Suppressor macrophage (primary cell): Measurements from ENCODE around the gene IMPA2.
"Not testable (repeated sequence)": the region's sequence is repeated elsewhere in the genome, so short reads cannot be mapped to it uniquely, and the experiment has no call there.

ENCODE experiments used
- DNase-seq, 4 experiments: peaks; one replicate each; pipeline ENCODE4 v3.0.0-alpha.2; 2020 to 2022

IMPA2 gene

DNA sequence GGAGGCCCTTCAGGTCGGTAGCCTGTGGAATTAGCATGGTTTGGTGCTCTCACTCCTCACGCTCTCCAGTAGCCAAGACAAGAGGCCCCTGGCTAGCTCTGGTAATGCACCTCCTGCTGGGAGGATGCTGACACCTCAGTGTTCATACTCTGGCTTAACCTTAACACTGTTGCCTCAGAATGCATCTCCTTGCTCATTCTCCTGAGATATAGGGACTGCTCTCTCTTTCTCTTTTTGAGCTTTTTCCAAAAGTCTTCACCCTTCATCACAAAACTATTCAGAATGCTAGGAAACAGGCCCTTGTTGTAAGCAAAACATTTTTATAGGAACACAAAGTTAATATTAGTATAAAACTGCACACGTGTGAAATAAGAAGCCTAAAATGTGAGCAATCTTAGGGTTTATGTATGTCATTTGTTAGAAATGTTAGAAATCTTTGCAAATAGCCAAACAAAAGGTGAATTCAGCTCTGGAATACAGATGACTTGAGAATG is 17.3 kb upstream of the IMPA2 start:
- DNase-seq, result no peak

DNA sequence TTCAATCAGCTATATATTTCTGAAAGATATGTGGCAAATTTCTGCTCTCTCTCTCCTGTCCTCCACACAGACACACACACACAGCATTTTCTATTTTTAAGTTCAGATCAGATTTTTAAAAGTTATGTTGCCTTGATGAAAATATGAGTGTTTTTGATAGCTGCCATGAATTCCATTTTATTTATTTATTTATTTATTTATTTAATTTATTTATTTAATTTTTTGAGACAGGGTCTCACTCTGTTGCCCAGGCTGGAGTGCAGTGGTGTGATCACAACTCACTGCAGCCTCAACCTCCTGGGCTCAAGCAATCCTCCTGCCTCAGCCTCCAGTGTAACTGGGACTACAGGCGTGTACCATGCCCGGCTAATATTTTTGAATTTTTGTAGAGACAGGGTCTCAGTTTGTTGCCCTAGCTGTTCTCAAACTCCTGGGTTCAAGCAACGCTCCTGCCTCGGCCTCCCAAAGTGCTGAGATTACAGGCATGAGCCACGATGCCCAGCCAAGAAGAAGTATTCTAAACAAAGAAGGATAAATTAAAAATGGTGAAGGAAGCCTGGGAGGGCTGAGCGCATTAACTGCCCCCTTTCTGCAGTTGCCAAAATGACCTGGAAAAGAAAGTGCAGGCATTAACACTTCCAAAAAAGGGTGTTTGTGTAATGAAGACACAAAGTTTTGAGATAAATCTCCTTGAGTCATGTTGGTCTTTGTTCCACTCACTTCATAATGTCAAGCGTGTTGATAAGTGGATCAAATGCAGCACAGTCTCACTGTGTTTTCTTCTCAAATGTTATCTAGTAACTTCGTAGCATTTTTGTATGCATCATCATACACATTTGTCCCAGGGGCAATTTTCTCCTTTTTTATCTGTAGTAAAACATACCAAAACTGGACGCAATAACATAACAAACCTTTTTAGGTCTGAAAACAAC is 11.1 kb upstream of the IMPA2 start:
- DNase-seq, result no peak

DNA sequence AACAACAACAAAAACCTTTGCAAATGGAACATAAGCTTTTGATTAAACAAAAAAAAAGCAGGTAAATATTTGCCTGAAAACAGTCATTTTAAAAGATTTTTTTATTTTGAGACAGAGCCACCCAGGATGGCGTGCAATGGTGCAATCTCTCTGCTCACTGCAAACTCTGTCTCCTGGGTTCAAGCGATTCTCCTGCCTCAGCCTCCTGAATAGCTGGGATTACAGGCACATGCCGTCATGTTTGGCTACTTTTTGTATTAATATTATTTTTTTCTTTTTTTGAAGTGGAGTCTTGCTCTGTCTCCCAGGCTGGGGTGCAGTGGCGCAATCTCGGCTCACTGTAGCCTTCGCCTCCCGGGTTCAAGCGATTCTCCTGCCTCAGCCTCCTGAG is 10.5 kb upstream of the IMPA2 start:
- not testable (repeated sequence) for DNase-seq

DNA sequence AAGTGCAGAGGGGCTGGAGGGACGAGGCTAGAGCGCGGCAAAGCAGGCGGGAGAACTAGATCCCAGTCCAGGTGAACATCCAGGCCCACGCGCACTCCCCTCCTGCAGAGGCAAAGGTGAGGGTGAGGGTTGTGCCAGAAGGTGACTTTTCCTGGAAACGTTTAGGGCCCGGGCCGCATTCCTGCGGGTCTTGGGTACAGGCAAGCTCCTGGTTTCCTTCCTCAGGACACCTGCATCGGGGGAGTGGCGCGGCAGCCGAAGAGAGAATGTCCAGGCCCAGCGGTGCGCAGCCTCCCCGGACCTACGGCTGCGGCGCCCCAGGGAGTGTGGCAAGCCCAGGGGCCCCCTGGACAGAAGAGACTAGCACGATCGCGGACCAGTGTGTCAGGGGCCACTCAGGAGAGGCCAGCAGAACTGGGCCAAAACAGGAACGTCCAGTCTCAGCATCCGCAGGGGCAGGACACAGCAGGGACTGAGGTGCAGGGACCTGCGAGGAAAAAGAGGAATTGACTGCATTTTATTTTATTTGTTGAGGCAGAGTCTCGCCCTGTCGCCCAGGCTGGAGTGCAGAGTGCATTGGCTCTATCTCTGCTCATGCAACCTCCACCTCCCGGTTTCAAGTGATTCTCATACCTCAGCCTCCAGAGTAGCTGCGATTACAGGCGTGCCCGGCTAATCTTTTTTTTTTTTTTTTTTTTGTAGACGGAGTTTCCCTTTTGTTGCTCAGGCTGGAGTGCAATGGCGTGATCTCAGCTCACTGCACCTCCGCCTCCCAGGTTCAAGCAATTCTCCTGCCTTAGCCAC is 8.7 kb upstream of the IMPA2 start:
- DNase-seq, result no peak

DNA sequence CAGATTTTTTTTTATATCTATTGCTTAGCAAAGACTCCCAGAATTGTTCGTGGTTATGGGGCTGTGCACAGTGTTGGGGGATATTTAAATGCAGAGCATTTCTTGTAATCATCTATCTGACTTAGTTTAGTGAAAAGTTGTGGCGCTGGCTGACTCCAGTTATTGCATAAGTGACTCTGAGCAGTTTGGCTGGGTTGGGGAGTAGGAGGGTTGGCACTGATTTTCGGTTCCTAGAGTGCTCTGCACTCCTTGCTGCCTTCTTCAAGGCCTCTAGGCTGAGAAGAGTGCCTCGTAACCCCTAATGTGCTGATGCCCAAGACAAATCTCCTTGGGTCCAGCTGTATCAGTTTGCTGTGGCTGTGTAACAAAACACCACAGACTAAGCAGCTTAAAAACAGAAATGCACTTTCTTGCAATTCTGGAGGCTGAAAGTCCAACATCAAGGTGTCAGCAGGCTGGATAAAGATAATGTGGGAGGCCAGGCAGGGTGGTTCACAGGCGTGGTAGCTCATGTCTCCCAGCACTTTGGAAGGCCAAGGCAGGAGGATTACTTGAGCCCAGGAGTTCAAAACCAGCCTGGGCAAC is 6.5 kb upstream of the IMPA2 start:
- peak in 1 of 4 experiments; percentile 28 for DNase-seq

DNA sequence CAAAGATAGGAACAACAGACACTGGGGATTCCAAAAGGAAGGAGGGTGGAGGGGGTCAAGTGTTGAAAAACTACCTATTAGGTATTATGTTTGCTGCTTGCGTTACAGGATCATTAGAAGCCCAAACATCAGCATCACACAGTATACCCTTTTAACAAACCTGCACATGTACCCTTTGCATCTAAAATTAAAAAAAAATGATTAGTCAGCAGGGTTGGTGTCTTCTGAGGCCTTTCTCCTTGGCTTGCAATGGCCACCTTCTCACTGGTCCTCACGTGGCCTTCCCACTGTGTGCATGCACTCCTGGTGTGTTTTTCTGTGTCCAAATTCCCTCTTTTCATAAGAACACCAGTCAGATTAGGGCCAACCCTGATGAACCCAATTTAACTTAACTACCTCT is 5.6 kb upstream of the IMPA2 start:
- no peak for DNase-seq

DNA sequence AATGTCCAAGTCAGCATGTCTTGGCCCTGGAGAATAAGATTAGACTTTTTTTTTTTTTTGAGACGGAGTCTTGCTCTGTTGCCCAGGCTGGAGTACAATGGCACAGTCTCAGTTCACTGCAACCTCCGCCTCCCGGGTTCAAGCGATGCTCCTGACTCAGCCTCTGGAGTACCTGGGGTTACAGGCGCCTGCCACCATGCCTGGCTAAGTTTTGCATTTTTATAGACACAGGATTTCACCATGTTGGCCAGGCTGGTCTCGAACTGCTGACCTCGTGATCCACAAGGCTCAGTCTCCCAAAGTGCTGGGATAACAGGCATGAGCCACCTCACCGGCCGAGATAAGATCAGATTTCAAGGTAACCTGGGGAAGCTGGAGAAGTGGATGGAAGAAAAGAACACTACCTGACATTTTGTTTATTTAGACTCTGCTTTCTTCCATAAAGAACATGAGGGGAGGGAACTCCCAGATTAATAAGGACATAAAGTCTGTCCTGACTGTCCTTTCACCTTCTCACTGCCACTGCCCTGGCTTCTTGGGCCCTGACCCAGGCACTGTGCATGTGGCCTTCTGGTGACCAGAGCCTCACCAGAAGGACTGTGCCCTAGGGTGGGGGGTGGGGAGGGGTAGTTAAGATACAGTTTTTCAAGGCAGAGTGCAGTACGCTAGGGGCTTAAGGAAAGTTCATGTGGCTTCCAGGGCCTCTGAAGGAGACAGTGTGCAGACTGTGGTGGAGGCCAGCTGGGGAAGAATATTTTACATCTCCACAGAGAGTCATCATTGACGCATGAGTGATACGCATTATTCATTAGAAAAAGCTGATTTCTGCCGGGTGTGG is 4.8 kb upstream of the IMPA2 start:
- DNase-seq, result peak in 1 of 4 experiments; percentile 21

DNA sequence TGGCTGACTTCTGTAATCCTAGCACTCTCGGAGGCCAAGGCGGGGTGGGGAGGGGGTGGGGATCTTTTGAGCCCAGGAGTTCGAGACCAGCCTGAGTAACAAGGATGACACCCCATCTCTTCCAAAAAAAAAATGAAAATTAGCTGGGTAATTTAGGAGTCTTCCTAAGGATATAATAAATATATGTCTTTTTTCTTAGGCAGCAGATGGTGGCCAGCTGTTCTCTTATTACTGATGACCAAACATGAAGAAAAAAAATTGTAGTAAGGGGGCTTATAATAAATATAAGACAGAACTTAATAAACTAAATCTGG is 4.2 kb upstream of the IMPA2 start:
- DNase-seq, result no peak

DNA sequence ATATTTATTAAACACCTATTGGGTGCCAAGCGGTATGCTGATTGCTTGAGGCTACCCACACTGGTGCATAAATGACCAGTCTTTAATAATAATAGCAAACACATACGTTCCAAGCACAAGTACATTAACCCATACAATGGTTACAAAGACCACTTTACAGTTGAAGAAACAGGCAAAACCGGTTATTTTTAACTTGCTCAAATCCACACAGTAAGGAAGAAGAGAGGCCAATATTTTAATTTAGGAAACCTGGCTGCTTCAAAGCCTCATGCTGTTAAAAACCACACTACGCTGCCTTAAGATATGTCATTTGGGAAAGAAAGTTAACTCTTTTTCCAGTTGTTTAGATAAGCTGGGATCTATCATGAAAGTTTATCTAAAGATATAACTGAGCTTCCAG is 2.4 kb upstream of the IMPA2 start:
- no peak for DNase-seq

DNA sequence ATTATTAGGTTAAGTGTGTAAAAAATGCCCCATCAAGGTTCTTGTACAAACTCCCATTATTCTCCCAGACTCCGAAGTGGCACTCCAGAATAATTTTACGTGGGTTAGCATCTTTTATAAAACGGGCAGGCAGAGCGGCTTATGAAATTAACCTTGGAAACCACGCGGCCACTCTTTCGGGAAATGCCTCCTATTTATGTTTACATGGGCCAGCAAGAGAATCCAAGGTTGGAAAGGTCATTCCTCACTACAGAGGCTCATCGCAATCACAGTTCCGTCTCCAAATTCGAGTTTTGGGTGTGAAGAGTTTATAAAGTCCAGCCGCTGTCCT is 1.2 kb upstream of the IMPA2 start:
- DNase-seq, result peak in 1 of 4 experiments; percentile 9

DNA sequence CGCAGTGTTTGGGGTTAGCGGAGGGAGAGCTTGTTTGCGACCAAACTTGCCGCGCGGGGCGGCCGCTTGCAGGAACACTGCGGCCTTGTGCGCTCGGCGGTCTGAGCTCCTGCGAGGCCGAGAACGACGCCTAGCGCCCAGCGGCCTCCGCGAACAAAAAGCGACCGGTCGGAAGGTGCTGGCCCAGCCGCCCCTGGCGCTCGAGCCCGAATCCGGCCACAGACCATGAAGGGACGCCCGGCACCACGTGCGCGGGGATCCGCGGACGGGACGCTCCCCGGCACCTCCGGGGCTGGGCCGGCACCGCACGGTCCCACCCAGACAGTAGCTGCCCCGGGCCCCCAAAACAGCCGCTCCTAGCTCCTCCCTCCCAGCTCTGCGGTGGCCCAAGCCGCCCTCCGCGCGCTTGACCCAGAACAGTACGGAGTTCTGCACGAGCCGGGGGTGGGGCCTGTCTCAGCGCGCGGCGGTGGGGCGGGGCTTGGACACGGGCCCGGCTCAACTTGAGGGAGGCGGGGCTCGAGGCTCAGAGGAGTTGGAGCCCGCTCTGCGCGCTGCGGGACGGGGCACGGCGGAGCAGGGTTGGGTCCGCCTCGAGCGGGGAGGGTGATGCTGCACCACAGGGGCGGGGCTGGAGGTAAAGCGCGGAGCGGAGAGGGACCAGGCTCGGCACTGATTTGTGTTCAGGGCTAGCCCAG is 664 bp upstream of the IMPA2 start:
- DNase-seq, result peak; percentile 56 to 98 (median 98)

DNA sequence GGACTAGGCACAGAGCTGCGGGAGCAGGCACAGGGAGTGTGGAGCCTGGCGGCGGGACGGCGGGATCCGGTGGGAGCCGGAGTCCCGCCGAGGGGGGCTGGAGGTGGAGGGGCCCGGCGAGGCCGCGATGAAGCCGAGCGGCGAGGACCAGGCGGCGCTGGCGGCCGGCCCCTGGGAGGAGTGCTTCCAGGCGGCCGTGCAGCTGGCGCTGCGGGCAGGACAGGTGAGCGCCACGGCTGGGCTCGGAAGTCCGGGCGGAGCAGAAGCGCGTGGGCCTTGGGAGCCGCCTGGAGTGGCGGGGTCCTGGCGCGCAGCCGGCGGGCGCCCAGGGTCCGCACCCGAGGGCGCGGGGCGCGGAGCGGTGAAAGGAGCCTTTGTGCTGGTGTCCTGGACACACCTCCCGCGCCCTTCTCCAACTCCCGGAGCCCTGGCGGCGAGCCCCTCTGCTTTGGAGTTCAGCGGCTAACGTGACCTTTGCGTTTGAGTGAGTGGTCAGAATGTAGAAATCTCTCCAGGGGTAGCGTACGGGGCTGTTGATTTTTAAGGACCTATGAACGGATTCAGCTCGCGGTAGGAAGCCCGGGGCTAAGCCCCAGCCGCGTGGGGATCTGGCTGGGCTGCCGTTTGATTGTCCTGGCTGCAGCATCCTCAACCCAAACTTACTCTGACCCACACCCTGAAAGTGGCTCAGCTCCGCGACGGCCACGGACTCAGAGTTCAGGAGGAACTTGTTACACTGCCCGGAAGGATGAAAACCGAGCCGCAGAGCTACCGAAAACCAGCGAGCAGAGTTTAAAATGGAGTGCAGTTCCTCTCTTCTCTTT is 448 bp downstream of the IMPA2 start:
- DNase-seq, result peak; percentile 37 to 74 (median 60)

DNA sequence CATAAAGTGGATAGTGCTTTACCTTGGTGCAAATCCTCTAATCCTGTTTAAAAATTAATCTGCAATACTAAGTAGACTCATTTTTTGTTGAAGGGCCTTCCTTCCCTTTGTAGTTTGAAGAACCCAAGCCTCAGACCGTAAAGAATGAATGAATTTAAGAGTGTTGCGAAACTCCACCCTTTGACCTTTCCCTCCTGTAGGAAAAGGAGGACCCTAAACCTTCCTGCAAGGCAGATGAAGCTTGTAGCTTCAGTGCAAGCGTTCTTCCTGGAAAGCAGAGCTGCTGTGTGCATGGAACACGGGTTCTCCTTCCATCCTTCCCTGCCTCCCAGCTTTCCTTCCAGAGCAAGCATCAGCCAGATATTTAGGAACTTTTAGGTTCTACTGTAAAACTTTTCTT is 1.7 kb downstream of the IMPA2 start:
- no peak for DNase-seq

DNA sequence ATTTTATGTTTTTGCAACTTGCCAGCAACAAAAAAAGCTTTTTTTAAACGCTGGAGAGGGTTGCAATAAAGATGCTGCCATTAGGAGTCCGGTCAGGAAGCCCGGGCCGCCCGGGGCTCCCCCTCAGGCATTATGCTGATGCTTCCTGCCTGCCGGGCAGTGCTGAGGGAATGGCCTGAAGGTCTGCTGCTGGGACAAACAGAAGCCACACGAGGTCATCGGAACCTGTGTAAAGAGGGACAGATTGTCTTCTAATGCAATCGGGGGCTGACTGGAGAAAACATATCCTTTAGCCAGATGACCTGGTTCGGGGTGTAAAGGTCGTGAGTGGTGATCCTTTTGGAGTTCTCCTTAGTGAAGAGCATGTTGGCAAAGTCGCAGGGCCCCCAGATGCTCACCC is 2.3 kb downstream of the IMPA2 start:
- peak; percentile 32 to 39 (median 36) for DNase-seq

DNA sequence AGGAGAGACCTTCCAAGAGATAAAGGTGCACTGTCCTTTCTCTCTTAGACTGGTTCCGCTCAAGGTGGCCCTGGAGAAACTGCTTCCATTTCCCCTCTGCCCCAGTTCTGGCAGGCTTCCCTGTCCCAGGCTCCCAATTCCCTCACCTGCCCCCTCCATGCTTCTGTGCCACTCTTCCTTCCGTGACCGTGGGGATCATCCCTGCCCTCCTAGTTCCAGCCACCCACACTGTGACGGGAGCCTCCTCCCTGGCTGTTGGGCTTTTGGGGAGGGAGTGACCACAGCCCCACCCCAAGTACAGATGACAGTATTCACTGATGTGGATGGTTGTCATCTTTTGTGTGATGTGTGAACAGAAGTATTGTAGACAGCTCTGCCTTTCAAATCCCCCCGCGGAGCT is 2.8 kb downstream of the IMPA2 start:
- no peak for DNase-seq

DNA sequence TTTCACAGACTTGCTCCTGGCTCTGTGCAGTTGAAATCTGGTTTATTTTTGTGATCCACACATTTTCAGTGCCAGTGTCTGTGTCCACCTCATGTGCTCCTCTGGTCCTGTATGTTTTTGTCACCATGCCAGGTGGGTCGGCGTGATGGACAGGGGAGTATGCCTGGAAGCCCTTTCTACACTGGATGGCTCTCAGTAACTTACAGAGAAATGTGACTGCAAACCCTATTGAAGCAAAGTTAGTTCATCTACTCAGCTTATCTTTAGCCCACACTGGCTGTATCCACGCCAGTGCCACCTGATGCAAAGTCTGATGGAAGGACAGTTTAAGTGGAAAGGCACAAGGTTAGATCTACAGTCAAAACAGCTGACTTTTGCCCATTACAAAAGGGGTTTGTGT is 4.3 kb downstream of the IMPA2 start:
- DNase-seq, result no peak

DNA sequence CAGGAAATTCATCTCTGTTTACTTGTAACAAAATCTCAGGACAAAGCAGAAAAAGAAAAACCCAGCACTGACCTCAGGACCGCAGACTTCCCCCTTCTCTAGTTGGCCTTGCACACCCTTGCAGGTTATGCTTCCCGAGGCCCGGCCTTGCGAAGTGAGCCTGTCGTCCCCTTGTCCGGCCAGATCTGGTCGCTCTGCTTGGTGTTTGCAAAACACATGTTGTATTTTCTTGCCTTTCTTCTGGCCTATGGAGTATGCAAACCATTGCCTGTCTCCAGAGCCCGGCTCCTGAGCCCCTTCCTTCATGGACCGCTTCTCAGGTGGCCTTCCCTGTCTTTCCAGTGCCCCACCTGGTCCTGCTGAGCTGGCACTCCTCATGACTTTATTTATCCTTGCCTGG is 4.8 kb downstream of the IMPA2 start:
- DNase-seq, result peak in 3 of 4 experiments; percentile 20 to 34 (median 24)

DNA sequence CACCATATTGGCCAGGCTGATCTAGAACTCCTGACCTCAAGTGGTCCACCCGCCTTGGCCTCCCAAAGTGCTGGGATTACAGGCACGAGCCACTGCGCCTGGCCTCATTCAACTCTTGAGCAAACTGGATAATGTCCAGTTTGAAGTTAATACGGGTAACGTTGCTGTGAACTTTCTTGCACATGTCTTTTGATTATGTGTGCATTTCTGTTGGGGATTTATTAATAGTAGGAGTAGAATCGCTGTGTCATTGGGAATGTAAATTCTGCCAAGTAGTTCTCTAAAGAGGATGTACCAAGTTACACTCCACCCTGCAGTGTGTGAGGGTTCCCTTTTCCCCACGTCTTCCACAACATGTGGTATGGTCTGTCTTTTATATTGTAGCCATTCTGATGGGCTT is 6.2 kb downstream of the IMPA2 start:
- DNase-seq, result peak; percentile 64 to 89 (median 82)

DNA sequence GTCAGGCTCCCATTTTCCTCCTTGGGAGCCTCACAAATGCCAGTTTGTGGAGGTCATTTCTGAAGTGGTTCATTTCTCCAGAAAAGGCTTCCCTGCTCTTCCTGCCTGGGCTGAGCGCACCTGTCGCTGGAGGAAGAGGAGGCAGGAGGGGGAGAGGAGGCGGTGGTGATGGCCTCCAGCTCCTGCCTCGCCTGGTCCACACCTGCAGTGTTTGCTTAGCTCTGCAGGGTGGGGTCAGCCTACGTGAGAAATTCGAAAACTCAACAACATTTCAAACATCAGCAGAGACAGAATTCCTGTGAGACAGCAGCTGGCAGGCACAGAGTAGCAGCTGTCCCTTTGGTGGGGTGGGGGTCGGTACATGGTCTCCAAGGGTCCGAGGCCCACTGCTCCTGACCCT is 7.9 kb downstream of the IMPA2 start:
- DNase-seq, result no peak

DNA sequence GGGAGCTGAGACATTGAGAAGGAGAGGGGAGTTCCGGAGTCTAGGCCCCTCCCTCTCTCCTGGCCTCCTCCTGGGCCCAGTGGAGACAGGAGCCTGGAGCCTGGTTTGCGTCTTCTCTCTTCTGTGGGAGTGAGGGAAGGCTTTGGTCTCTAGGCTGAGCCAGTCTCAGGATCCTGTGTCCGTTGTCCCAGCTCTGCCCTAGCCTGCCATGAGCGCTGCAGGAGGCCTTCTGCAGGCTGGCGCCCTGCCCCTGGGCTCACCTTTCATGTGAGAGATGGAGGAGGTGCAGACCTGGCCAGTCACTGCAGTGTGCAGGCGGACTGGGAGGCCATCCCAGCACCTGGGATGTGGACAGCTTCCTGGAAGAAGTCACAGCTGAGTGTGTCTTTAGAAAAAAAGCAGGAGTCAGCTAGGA is 8.7 kb downstream of the IMPA2 start:
- no peak for DNase-seq

DNA sequence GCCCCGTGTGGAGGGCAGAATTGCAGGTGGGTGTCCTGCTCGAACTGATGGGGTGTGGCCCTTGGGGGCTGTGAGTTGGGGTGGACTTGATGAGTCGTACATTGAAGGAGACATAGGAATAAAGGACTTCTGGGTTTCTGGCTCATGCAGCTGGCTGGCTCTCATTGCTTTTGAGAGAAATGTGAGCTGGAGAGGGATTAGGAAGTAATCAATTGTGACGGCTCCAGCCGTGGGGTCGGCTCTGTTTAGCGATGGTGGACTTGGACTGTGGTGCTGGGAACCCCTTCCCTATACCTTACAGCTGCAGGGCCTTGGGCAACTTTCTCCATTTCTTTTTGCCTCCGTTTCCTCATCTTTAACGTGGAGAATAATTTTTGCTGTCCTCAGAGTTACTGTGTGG is 9.2 kb downstream of the IMPA2 start:
- no peak for DNase-seq
